NCI-H2227 treated with DMSO at 0.1 percent for 48 hours (cell line): ENCODE results near the gene SCUBE2.
A peak's percentile ranks its signal among the peaks of the same experiment; 100 is the strongest.
"Not testable (repeated sequence)": the region's sequence is repeated elsewhere in the genome, so short reads cannot be mapped to it uniquely, and the experiment has no call there.

Experiments
- DNase-seq: peaks from one replicate; lab custom pipeline; 2025; lab: John Stamatoyannopoulos, UW

SCUBE2 gene

DNA sequence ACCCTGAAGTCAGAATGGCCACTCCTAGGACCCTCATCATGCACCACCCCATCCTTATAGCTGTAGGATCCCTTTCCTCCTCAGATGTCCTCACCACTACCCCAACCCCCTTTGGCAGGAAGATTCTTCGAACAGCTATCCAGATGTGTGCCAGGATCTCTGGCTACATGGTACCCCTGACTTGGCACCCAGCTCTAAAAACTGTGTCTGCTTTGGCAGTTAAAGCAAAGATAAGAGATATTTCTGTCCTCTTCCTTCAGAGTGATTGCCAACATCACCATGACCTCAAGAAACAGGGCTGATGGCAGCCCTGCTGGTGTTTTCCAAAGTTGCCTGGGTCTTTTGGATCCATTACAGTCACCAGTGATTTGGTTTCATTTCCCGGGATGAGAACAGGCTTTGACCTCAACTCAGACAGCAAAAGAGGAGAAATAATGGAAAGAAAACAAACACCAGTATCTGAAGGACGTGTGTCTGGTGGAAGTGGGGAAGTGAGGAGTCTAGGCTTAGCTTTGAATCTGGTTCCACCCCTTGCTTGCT is 83.3 kb downstream of the SCUBE2 start:
- DNase-seq: no peak

DNA sequence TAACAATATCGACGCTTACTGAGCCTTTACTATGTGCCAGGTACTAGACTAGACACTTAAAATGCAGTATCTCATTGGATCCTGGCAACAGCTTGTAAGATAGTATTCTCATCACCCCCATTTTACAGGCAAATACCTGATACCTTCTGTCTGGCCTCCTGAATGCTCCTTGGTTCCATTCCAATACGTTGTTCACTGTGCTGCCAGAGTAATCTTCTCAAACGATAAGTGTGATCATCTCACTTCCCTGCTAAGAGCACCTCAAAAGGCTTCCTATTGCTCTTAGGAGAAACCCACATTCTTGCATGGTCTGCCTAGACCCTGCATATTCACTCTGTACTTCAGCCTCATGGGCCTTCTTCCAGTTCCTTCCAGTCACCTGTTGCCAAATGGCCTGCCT is 86.3 kb downstream of the SCUBE2 start:
- no peak for DNase-seq

DNA sequence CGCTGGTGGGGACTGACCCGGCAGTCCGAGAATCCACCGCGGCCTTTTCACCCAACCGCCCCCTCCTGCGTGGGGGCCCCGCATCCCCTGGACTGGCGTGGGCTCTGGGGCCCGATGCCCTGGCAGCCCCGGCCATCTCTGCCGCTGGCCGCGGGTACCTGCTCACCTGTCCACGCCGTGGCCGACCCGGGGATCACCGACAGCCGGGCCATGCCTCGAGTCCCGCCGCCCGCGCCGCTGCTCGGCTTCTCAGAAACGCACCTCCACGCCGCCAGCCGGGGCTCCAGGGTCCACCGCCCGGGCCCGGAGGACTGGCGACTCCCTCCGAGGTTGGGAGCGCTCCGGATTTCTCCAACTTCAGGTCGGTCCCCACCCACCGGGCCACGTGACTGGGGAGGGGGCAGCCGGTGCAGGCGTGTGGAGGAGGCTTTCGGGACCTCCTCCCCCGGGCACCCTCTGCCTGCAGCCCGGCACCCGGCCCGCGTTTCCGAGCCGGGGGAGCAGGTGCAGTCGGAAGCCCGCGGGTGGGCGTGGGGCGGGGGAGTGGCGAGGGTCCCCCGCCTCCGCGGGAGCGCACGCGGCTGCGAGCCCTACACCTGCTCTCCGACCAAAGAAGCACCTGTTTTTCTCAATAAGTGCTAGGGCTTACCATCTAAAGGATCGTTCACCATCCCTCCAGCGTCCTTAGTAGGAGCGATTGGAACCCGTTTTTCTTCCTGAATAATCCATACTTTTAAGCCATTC is 87.0 kb downstream of the SCUBE2 start:
- peak; percentile 16 for DNase-seq

DNA sequence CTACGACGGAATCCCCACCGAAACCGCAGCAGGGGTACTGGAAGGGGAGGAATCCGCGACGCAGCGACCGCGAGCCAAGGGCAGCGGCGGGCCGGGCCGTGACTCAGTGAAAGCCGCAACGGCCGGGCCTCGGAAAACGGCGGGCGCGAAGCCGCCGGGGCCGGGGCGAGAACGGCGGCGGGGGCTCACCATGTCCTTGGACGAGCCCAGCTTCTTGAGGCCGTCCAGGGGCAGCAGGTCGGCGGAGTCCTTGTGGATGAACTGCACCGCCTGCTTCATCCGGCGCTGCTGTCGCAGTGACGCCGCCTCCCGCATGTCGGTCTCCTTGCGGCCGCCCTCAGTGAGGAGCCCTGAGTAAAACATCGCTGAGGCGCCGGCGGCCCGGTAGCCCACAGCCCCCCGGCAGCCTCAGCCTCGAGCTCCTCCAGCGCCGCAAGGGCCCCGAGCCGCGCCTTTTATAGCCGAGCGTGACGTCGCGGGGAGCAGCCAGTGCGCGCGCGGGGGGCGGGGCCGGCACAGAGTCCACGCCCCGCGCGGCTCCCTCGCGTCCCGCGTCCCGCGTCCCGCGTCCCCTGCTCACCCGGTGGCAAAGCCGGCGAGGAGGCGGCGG is 87.7 kb downstream of the SCUBE2 start, which contains the start of gene NRIP3:
Gene NRIP3 (minus strand): TSS at position 429 of the 610 bp plus-strand sequence. CDS start 66 bp downstream, at position 363.
- peak; percentile 85 for DNase-seq

DNA sequence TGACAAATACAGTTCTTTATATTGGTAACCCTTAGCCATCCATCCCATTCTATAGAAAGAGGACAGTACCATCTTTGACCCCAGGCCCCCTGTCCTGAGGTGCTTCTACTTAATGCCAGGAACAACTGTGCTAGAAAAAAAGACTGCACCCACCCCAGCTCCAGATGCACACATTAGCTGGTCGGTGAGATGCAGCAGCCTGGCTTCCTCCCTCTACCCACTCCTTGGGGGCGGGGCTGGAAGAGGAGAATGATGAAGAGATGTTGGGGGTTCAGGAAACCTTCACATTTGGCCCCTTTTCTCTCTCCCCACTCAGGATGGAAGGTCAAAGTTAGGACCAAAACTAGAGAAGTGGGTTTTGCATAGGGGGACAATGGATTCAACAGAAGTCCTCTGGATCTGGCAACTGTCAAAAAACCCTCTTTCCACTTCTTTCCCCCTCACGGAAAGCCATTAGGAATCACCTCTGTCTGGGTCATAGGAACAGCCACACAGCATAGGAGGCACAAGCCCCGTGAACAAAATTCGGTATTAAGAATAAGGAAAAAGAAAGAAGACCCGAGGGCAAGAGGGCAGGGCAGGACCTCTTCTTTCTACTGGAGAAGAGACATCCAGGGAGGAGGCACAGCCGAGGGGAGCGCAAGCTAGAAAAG is 88.4 kb downstream of the SCUBE2 start:
- DNase-seq: no peak

DNA sequence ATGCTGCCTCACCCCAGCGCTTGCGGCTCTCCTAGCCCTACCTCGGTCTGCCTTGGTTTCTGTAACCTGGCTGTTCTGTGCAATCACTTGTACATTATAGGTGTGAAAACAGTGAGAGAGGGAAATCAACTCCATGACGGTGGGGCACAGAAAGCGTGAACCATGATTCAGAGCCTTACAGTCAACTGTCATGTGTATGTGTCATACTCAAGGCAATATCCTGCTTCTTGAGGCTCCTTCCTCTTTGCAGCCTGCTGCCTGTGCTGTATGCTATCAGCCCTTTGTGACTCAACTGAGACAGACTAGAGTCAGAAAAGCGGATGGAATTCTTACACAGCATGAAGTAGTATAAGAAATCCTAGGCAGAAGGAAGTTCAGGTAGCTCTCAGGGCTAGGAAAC is 89.7 kb downstream of the SCUBE2 start:
- DNase-seq: no peak

DNA sequence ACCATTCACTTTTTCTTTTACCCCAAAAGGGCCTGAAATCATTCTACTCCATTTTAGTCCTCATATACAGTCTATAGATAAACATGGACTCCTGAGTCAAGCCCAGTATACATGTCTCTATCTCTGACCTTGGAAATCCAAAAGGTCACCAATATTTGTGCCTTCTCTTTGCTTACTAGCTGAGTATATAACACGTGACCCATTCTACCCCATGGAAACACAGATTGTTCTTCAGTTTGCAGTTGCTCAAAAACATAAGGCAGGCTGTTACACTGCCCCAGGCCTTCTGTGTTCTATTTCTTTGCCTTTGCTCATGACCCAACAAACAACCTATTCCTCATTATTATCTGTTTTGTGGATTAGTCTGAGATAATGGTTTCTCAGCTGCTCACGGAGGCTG is 93.4 kb downstream of the SCUBE2 start:
- DNase-seq: no peak

DNA sequence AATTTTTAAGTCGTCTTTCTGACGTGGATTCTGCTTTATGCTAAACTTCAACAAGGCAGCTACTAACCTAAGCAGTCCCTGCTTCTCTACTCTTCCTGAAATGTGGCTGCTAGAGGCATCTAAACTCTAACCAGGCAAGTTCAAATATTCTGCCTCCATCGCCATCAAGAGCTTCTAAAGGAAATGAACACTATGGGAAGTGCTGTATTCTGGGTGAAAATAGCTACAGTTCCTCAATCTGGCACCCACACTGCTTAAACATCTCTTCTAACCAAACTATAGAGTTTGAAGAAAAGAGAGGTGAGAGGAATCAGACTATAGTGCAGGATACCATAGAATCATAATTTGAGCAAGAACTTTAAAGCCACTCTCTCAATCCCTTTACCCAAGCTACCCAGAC is 93.9 kb downstream of the SCUBE2 start:
- no peak for DNase-seq

DNA sequence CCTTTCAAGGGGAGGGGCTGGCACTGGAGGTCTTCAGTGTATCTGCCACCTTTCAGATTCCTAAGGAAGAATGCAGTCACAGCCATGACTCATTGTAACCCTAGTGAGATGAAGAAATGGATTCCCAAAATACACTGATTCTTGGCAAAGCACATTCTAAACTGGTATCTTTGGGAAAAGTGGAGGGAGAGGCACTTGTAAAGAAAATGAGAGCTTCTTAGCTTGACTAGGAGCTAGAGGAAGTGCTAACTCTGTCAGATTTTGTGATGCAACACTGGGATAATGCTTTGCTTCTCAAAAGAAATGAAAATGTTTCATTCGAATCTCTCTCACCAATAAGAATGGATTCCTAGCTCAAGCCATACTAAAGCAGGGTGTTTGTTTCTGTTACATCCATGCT is 101.9 kb downstream of the SCUBE2 start:
- DNase-seq: no peak

DNA sequence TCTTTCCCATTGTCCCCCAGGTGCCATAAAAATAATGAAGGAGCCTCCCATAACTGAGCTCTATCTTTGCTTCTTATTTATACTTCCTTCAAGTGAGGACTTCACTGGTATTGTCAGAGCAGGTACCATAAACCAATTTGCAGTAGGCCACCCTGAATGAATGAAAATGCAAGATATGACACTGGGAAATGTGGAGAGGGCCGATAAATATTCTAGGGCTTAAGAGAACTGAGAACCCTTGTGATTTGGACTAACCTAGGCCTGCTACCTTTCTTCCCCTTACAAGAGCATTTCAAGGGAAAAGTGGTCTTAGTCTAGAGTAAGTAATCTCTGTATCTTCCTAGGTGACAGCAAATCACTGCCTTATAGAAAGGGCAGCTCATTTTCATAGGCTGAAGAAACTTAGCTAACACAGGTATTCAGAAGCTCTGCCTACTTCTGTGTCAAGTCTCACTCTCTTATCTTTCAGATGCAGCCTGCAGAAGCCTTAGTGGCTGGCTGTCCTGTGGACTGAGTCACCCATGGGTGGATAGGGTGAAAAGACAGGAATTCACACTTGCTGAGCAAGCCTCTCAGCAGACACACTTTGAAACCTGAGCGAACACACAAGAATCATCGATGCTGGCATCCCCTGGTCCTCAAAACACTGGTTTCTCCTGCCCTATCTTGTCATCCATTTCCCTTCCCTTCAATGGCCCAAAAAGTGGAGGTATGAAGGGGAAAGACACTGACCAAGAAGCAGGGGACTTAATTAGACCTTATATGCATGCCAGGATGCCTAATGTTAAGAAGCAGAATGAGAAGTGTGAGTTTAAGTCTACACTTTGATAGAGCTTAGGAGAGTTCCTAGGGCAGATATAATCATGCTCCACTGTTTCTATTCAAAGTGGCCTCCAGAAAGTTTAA is 102.8 kb downstream of the SCUBE2 start:
- DNase-seq: no peak

DNA sequence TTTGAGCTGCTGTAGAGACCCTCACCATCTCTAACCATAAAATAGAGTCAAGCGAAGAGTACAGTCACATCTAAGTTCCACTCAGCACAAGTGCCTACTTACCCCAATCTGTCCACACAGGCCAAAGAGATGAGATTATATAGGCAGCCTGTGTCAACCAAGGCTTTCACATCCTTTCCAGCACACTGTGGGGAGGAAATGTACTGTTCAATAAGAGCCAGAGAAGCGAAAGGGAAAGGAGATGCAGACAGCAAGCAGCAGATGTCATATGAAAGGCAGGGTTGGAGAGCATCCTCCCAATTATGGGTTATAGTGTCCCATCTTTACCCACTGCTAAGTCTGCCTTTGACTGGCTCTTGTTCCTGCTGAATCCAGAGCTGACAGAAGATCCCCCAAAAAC is 104.0 kb downstream of the SCUBE2 start:
- DNase-seq: no peak

GRCh38 chr11:8986772-8987171 is 104.6 kb downstream of the SCUBE2 start:
- not testable (repeated sequence) for DNase-seq

DNA sequence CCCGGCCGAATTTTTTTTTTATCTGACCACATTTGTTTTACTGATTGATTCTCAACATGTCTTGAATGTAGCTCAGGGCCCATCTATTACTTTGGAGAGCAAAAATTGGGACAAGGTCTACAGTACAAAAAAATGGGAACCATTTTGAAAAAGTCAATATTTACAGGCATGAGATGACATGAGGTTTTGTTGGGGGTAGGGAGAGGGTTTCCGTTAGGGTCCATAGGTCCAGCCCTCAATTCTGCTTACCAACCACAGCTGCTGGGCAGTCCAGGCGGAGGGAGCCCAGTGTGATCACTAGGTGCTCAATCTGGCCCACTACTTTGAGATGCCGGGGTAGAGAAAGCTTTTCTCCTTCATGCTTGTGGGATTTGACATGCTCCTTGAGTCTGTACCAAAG is 105.9 kb downstream of the SCUBE2 start:
- no peak for DNase-seq

- DNase-seq: no peak
Observed at GRCh38 chr11:8983552-8983951, 107.8 kb downstream of the SCUBE2 start.

GRCh38 chr11:8980485-8980884 is 110.9 kb downstream of the SCUBE2 start:
- no peak for DNase-seq

DNA sequence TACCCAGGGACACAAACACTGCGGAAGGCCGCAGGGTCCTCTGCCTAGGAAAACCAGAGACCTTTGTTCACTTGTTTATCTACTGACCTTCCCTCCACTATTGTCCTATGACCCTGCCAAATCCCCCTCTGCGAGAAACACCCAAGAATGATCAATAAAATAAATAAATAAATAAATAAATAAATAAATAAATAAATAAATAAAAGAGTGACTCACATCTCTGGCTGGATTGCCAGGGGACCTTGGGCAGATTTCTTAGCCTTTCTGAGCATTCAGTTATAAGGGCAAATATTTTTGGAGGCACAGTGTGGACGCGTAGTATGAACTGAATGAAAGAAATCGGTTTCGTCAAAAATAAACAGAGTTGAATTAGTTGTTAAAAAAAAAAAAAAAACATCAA is 112.0 kb downstream of the SCUBE2 start:
- DNase-seq: not testable (repeated sequence)

DNA sequence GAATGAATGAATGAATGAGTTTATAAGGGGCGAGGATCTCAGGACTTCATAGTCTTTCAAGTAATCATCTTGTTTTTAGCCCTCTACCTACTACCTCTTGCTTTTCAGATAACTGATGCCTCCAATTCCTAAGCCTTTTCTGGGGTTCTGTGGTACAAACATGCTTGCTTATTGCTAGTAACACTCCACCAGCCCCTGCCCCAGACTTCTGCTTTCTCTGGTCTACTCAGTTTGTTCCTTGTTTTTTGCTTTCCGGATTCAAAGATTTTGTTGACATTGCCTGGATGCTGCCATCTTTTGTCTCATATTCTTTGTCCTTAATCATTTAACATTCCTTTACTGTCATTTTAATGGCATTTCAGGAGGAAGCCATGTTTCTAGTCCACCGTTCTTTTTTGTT is 118.3 kb downstream of the SCUBE2 start:
- DNase-seq: no peak

GRCh38 chr11:8971924-8972316 is 119.5 kb downstream of the SCUBE2 start:
- no peak for DNase-seq

GRCh38 chr11:8971196-8971923 is 120.0 kb downstream of the SCUBE2 start:
- DNase-seq: no peak
